Erythroblast (primary cell): ENCODE data around the gene EFNB3.

Experiments used
- DNase-seq, 2 experiments: peaks; one replicate each; lab custom pipeline; 2025; lab: John Stamatoyannopoulos, UW
- GATA1 ChIP-seq: IDR thresholded peaks from 2 replicates; pipeline ENCODE4 v1.6.1; 2011; ENCODE audit warnings: low read depth, mild to moderate bottlenecking, control low read depth, low read length, moderate library complexity
- POLR2A ChIP-seq: IDR thresholded peaks from 2 replicates; pipeline ENCODE4 v1.6.1; 2011; ENCODE audit warnings: mild to moderate bottlenecking, low read length

EFNB3 gene

GRCh38 chr17:7687072-7687907 is 17.7 kb upstream of the EFNB3 start, which contains the start of gene TP53:
Gene TP53 (minus strand): TSS chr17:7687490. CDS start chr17:7676594, 10,896 bp downstream.
- TF ChIP-seq GATA1 (no peak), POLR2A (peak; percentile 90)
- DNase-seq = peak; percentile 96

- TF ChIP-seq POLR2A (no peak), GATA1 (no peak)
- DNase-seq = peak; percentile 96 to 97
Measured at GRCh38 chr17:7687908-7688807, 16.8 kb upstream of the EFNB3 start, which contains the start of gene WRAP53. Gene WRAP53 (plus strand): TSS chr17:7688477. CDS start chr17:7688649, 172 bp downstream.

- TF ChIP-seq POLR2A = no peak
- no peak for TF ChIP-seq GATA1
- DNase-seq = no peak
Measured at GRCh38 chr17:7688808-7689316, 16.1 kb upstream of the EFNB3 start.

- DNase-seq = no peak
- TF ChIP-seq GATA1 (no peak), POLR2A (no peak)
Measured at GRCh38 chr17:7695586-7695985, 9.4 kb upstream of the EFNB3 start.

GRCh38 chr17:7697828-7698588 is 7.0 kb upstream of the EFNB3 start:
- no peak for TF ChIP-seq GATA1
- TF ChIP-seq POLR2A = no peak
- no peak for DNase-seq

- peak; percentile 71 to 74 for DNase-seq
- TF ChIP-seq GATA1 = no peak
- TF ChIP-seq POLR2A = no peak
Measured at GRCh38 chr17:7700510-7700909, 4.5 kb upstream of the EFNB3 start.

- no peak for DNase-seq
- TF ChIP-seq POLR2A (no peak), GATA1 (no peak)
Measured at GRCh38 chr17:7701681-7702080, 3.3 kb upstream of the EFNB3 start.

GRCh38 chr17:7702776-7703175 is 2.2 kb upstream of the EFNB3 start:
- TF ChIP-seq GATA1 (no peak), POLR2A (no peak)
- no peak for DNase-seq

- peak; percentile 45 to 66 for DNase-seq
Measured at GRCh38 chr17:7703584-7704479, 1.2 kb upstream of the EFNB3 start.

GRCh38 chr17:7705269-7706255 is 560 bp downstream of the EFNB3 start:
- TF ChIP-seq POLR2A = no peak
- no peak for TF ChIP-seq GATA1
- DNase-seq = no peak

More at GRCh38 chr17:7703584-7704479, 1.2 kb upstream of the EFNB3 start:
- no peak for TF ChIP-seq POLR2A

GRCh38 chr17:7706631-7707354 is 1.8 kb downstream of the EFNB3 start:
- no peak for DNase-seq
- TF ChIP-seq GATA1 (no peak), POLR2A (no peak)
